Heart right ventricle (tissue), 16 donors: ENCODE measurements around the gene PICK1. TPM values are rescaled to one million over a fixed set of nuclear protein-coding genes. Genes with fewer than 3 reads are reported as not detected.

Experiments used
- ATAC-seq, 8 donors: fragments of 200-7000 bp; cut with Tn5 transposase; one replicate each; pipeline ENCODE4 v1.9.1; 2020; ENCODE audit warnings: mild to moderate bottlenecking in 8 of 8, moderate library complexity in 8 of 8, moderate number of reproducible peaks in 1 of 8
- DNase-seq, 2 donors: peaks; one replicate each; pipeline ENCODE4 v3.0.0-alpha.2; 2020
- H3K27ac ChIP-seq, 10 donors: fragments of 200-600 bp; sonication (generic) in 2 of 10; one replicate each; pipeline versions ENCODE4 v1.5.0 to v1.8.0; 2020 to 2022; ENCODE audit warnings: mild to moderate bottlenecking in 3 of 10
- H3K27me3 ChIP-seq, 7 donors: fragments of 200-600 bp; one replicate each; pipeline ENCODE4 v1.8.0; 2021 to 2022; ENCODE audit warnings: mild to moderate bottlenecking in 2 of 7
- H3K36me3 ChIP-seq, 9 donors: fragments of 200-600 bp; sonication (generic) in 1 of 9; one replicate each; pipeline versions ENCODE4 v1.5.0 to v1.8.0; 2020 to 2022; ENCODE audit warnings: mild to moderate bottlenecking in 2 of 9
- H3K4me1 ChIP-seq, 9 donors: fragments of 200-600 bp; sonication (generic) in 1 of 9; one replicate each; pipeline versions ENCODE4 v1.5.0 to v1.8.0; 2020 to 2022; ENCODE audit warnings: mild to moderate bottlenecking in 4 of 9
- H3K4me3 ChIP-seq, 10 donors: fragments of 200-600 bp; sonication (generic) in 2 of 10; one replicate each; pipeline versions ENCODE4 v1.5.0 to v1.8.0; 2020 to 2022; ENCODE audit warnings: mild to moderate bottlenecking in 7 of 10, moderate library complexity in 2 of 10
- H3K9me3 ChIP-seq, 11 donors: fragments of 200-600 bp in 10 of 11; sonication (generic) in 2 of 11; one replicate each; pipeline versions ENCODE4 v1.5.0 to v1.8.0; 2013 to 2022; ENCODE audit warnings: mild to moderate bottlenecking in 2 of 11, control low read depth in 1 of 11, moderate library complexity in 1 of 11
- WGBS, 2 donors: extraction: QIAGEN DNeasy Blood & Tissue Kit; methylation state at CpG; one replicate each; pipeline ENCODE4 v1.1.7; 2013; ENCODE audit warnings: inconsistent platforms in 1 of 2; 5-methylcytosine and 5-hydroxymethylcytosine counted together
- intact Hi-C, 10 donors: fragments of 100-400 bp; cut with DNase I; formaldehyde crosslinking; loops; one replicate each; pipeline versions ENCODE4 v1.11.1 to v1.14.2; 2022
- polyA plus RNA-seq, 2 donors: library from polyadenylated mRNA; stranded (reverse); fragments of 200-250 nt; gene quantifications; one replicate each; pipeline ENCODE4 v1.2.3, GENCODE V29; 2013
- total RNA-seq, 10 donors: library from RNA; stranded (reverse); fragmentation: NEBNext Ultra II Directional in 3 of 10; extraction: Animal tissue kit (Norgen Biotek cat#: 25700) in 3 of 10; gene quantifications; one replicate each; pipeline versions ENCODE4 v1.2.1 to v1.2.4, GENCODE V29; 2021 to 2023
- TF ChIP-seq, protein P1 (sequence below), 9 donors: fragments of 200-600 bp; sonication (generic) in 2 of 9; IDR thresholded peaks; one replicate each; pipeline versions ENCODE4 v1.5.0 to v1.8.0; 2021 to 2022; ENCODE audit warnings: antibody characterized with exemption in 9 of 9, mild to moderate bottlenecking in 5 of 9, moderate library complexity in 1 of 9
- donor health status: Arrhythmogenic right ventricular cardiomyopathy.
- donor health status: ischemic (EF 13 %, LVEDD 7.1; RV severe dilation, severe dysfunction).
- donor health status: healthy with polysubstance abuse.
- donor health status: DM: no; HTN: yes; CAD: no.
- donor health status: DM: no; HTN: no; CAD: no.
- donor health status: ischemic (EF 25% LVEDD 6.9; RV normal size, moderate dysfunction).
- donor health status: ischemic (EF 25% LVEDD 5.7; RV mildly dilated, moderate dysfunction).
- donor health status: healthy.
- donor health status: DM: yes; HTN: yes; CAD: no.
- donor health status: Ischemic cardiomyopathy.
- donor health status: ischemic (EF 35%, LVEDD 5.7; RV mildly dilated, moderate dysfunction).
- donor health status: nonischemic (EF 11% LVEDD 7.7; RV severe dilation, severe dysfunction).
- donor health status: DM: yes; HTN: yes; CAD: no.
- donor health status: PGD.
- donor health status: ischemic (EF 29% LVEDD 5.4; RV normal size, mild dysfunction).
- donor health status: nonischemic (EF 23%, LVEDD 6.1; RV moderate dilation, normal function).

The PICK1 gene
- total and polyA plus RNA-seq, 12 donors, result 17.4 to 32.9 (median 23.2) TPM

DNA sequence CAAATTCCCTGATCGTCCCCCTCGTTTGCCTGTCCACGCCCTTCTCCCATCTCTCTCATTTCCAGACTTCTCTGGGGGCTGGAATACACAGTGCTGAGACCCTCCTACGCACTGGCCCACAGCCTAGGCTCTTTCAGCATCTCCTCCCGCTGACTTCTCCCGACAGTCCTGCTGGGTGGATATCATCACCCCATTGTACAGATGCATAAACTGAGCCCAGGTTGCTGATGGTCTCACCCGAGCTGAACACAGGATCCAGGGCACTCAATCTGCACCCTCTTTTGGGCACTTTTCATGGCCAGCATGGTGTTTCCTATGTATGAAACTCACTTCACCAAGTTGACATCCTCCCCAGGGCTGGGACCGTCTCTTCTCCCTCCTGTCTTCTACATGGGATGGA lies 31.7 kb upstream of the PICK1 start:
- Histone ChIP-seq H3K4me3 (no peak overlapping the region), H3K4me1 (peaks cover 0 to 9% (median 0%) of the 10 kb centered on the region in 9 donors), H3K36me3 (no peaks in the 10 kb centered on the region), H3K27me3 (no peaks in the 10 kb centered on the region), H3K27ac (no peak overlapping the region), H3K9me3 (no peaks in the 10 kb centered on the region)
- intact Hi-C loops, result no loop called here
- DNase-seq, result no peak
- ATAC-seq, result no peak
- 89 to 90% methylated on average over 8 of the region's 8 CpGs for WGBS, 2 donors
- TF ChIP-seq, protein P1, sequence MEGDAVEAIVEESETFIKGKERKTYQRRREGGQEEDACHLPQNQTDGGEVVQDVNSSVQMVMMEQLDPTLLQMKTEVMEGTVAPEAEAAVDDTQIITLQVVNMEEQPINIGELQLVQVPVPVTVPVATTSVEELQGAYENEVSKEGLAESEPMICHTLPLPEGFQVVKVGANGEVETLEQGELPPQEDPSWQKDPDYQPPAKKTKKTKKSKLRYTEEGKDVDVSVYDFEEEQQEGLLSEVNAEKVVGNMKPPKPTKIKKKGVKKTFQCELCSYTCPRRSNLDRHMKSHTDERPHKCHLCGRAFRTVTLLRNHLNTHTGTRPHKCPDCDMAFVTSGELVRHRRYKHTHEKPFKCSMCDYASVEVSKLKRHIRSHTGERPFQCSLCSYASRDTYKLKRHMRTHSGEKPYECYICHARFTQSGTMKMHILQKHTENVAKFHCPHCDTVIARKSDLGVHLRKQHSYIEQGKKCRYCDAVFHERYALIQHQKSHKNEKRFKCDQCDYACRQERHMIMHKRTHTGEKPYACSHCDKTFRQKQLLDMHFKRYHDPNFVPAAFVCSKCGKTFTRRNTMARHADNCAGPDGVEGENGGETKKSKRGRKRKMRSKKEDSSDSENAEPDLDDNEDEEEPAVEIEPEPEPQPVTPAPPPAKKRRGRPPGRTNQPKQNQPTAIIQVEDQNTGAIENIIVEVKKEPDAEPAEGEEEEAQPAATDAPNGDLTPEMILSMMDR (IDR thresholded peaks at IDR 0.05), result no peak

DNA sequence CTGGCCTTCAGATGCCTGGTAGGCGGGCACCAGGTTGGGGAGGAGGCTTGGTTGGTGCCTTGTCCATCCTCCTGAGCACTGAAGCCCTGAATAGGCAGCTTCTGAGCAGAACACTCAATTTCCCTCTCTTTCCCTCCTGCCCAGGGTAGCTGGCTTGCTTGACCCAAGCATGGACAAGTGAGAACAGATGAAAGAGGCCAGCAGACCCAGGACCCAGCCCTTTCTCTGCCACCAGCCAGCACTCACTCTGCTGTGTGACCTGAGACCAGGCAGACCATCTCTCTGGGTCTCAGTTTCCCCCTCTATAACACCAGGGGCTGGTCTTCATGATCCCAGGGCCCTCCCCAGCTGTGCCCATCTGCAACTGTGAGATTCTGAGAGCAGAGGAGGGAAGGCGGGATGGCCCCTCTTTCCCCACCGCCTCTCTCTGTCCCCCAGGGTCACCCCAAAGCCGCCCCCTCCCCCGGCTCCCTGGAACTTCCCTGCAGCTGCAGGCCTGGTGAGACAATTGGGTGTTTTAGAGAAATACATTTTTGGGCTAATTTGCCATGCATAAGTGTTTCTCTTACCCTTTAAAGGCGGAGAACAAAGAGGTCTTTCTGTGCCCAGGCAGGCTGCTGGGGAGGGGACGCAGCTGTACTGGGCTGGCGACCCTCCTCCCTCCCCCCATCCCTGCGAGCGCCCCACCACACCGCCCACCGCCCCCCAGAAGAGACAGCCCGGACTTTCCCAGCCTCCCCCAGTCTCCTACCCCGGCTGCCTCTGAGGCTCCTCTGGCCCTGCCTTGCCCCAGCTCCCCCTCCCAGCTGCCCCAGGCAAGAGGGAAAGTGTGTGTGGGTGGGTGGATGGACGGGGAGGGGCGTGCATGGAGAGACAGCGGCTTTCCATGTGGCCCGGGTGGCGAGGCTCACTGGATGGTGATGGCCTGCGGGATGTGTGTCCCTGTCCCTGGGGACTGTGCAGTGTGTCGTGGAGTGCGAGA lies 30.8 kb upstream of the PICK1 start:
- 78 to 86% methylated on average over 19 to 22 of the region's 22 CpGs for WGBS, 2 donors
- Histone ChIP-seq H3K27ac (no peak overlapping the region), H3K36me3 (no peaks in the 10 kb centered on the region), H3K27me3 (no peaks in the 10 kb centered on the region), H3K4me3 (no peak overlapping the region), H3K4me1 (peaks cover 0 to 15% (median 0%) of the 10 kb centered on the region in 9 donors), H3K9me3 (no peaks in the 10 kb centered on the region)
- TF ChIP-seq, protein P1 (IDR thresholded peaks at IDR 0.05), result no peak
- ATAC-seq (no peak), DNase-seq (no peak)
- intact Hi-C loops, result no loop called here

DNA sequence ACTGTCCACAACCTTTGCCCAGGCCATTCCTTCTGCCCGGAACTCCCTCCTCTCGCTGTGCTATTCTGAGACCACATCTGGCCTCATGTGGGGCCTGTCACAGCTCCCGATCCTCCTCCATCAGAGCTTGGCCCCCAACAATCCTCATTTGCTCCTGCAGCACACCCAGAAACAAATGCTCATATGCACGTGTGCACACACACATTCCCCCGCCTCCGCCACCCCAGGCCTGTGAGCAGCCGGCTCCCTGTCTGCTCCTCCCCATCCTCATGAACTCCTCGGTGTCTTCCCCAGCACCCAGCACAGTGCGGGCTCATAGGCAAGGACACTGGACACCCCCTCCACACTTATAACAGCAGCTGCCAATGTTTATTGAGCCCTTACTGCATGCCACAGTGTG lies 29.7 kb upstream of the PICK1 start:
- Histone ChIP-seq H3K4me1 (peaks cover 0 to 15% (median 0%) of the 10 kb centered on the region in 9 donors), H3K36me3 (no peaks in the 10 kb centered on the region), H3K27me3 (no peaks in the 10 kb centered on the region), H3K4me3 (no peak overlapping the region), H3K9me3 (no peaks in the 10 kb centered on the region), H3K27ac (no peak overlapping the region)
- intact Hi-C loops, result no loop called here
- WGBS, 2 donors, result 70 to 77% methylated on average over 9 of the region's 9 CpGs
- ATAC-seq, result peak in 5 of 8 donors; percentile 19 to 39 (median 32)
- TF ChIP-seq, protein P1 (IDR thresholded peaks at IDR 0.05), result no peak
- DNase-seq, result no peak

DNA sequence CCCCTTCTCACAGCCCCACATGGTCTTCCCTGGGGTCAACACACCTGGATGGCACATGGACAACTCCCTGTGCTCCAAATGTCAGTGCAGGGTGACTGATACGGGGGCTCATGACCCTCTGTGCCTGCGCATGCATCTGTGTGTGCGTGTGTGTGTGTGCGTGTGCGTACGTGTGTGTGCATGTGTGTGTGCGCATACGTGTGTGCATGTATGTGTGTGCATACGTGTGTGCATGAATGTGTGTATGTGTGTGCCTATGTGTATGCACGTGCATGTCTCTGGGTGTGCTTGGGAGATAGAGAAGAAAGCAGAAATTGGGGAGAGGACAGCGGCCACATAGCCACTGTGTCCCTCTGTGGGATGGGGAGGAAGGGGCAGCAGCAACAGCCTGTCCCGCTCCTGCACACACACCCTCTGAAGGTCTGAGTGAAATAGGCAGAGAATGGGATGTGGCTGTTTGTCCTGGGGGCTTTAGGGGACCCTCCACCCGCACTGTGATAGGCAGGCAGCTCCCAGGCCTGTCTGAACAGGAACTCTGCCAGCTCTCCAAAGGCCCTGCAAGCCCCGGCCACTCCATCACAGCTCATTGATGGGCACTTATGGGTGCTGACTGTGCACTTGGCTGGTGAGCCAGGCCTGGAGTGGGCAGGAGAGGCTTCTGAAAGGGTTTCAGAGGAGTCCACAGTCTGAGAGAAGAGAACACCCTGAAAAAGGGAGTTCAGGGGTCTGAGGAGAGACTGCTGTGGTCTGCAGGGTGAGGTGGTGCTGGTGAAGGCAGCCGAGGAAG lies 28.7 kb upstream of the PICK1 start:
- H3K36me3 ChIP-seq, result no peaks in the 10 kb centered on the region
- ATAC-seq, result no peak

More for the DNA sequence above, 28.7 kb upstream of the PICK1 start:
- H3K4me3 ChIP-seq, result no peak overlapping the region
- DNase-seq, result no peak
- TF ChIP-seq, protein P1 (IDR thresholded peaks at IDR 0.05), result no peak
- H3K4me1 ChIP-seq, result peaks cover 0 to 21% (median 7%) of the 10 kb centered on the region in 9 donors
- no peaks in the 10 kb centered on the region for H3K27me3 ChIP-seq
- no peak overlapping the region for H3K27ac ChIP-seq
- WGBS, 2 donors, result 87 to 92% methylated on average over 15 of the region's 15 CpGs
- intact Hi-C loops, result no loop called here
- H3K9me3 ChIP-seq, result no peaks in the 10 kb centered on the region
